GM12864 (cell line): ENCODE measurements around the gene SLC26A1.

ENCODE experiments used
- DNase-seq: peaks from one replicate; pipeline ENCODE4 v3.0.0-alpha.2; 2011; ENCODE audit warnings: low read depth
- H3K4me3 ChIP-seq: 2 replicates; pipeline ENCODE4 v1.5.1; 2011; ENCODE audit warnings: mild to moderate bottlenecking, low read depth, low read length, control low read depth
- CTCF ChIP-seq: IDR thresholded peaks from 2 replicates; pipeline ENCODE4 v1.5.1; 2011; ENCODE audit warnings: low read depth, mild to moderate bottlenecking, moderate library complexity, low read length, control low read depth, inconsistent platforms; ENCODE audit errors: missing control alignments

SLC26A1 gene

GRCh38 chr4:1012034-1012739, 19.0 kb upstream of the SLC26A1 start:
- DNase-seq: no peak
- H3K4me3 ChIP-seq: peak overlapping the region; percentile 9

GRCh38 chr4:1011666-1012033, 18.4 kb upstream of the SLC26A1 start:
- no peak for DNase-seq
- H3K4me3 ChIP-seq: no peak overlapping the region
- no peak for TF ChIP-seq CTCF

More at GRCh38 chr4:1012034-1012739, 19.0 kb upstream of the SLC26A1 start:
- no peak for TF ChIP-seq CTCF

- no peak for DNase-seq
- no peak for TF ChIP-seq CTCF
- H3K4me3 ChIP-seq: peak within 1 kb of the TSS; percentile 9
These were observed 17.9 kb upstream of the SLC26A1 start, which contains the start of gene FGFRL1 for GRCh38 chr4:1011022-1011665. Gene FGFRL1 (plus strand): TSS chr4:1011626. CDS start chr4:1012486, 860 bp downstream.

DNA sequence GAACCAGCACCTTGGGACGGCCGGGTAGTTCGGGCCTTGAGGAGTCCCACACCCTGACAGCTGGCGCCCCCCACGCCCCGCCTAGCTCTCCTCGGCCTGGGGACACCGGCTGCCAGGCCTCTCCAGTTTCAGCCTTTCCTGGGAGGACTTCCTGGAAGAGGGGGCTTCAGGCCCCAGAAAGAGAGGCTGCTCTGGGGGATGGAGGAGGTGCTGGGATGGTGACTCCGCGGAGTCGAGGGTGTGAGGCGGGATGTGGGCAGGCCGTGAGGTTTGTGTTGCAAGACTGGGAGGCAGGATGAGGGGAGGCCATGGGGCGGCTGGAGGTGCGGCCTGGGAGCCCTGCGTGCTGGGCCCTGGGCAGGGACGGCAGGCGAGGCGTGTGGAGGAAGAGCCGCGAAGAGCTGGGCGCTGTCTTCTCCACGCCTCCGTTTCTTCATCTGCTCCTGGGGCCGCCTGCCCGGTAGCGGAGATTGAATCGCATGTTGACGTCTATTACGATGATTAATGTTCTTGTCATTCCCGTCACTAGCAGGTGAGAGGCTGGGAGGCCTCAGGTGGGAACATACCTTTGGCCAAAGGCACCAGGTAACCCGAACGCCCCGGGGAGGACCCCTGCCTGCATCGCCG, 17.3 kb upstream of the SLC26A1 start:
- H3K4me3 ChIP-seq: no peak overlapping the region
- TF ChIP-seq CTCF: no peak
- DNase-seq: no peak

DNA sequence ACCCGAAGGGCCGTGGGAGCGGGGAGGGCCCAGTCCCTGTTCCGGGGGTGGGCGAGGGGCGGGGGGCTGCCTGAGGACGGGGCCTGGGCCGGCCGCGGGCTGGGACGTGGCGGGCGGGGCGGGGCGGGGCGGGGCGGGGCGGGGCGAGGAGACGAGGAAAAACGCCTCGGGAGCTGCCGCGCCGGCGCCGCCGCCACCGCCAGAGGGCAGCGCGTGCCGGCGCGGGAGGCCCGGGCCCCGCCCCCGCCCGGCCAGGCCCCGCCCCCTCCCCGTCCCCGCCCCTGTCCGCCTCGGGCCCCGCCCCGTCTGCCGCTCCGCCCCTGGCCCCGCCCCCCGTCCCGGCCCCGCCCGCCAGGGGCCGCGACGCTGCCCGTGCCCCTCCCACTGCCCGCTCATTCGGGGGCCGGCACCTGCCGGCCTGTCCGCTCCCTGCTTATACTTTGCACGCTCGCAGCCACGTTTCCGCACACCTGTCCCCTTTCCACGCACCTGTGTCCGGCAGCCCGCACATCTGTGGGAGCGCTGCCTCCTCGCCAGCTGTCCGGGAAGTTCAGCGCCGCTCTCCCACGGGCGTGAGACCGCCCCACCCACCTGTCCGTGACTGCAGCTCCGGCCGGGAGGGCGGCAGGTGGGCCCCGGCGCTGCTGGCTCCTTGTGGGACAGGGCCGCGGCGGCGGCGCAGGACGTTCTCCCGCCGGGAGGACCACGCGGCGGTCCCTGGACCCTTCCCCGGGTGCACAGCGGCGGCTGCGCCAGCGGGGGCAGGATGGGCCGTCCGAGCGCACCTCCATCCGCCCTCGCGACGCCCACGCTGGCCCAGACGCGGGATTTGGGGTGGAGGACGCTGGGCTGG, 16.6 kb upstream of the SLC26A1 start:
- H3K4me3 ChIP-seq: peak overlapping the region; percentile 70
- DNase-seq: no peak
- no peak for TF ChIP-seq CTCF

DNA sequence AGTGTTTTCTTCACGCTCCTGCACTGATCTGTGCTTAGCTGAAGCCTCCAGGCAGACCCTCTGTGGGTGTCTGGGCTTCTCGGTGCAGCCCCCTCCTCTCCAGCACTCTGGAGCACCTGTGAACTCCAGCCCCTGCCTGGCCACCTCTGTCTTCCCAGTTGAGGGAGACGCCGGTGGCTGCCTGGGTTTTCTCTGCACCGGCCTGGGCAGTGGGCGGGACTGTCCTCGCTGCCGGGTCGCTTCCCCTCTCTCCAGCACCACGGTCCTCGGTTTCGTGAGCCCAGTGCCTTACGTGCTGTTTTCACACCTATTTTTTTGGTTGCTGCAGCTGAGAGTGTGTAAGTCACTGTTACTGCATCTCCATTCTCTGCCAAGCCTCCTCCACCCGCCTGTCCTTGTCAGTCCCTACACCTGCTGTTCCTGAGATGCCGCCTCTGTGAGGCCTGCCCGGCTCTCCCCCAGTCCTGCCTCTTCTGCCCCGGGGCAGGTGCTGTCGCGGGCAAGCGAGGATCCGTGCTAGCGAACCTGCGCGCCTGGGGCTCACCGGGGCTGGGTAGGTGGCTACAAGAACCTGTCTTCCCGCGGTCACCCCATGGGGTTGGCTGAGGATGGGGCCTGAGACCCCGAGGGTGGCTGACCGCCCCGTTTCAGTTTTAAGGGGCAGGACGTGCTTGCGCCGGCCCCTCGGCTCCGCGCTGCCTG, 15.8 kb upstream of the SLC26A1 start:
- no peak for DNase-seq
- peak overlapping the region; percentile 70 for H3K4me3 ChIP-seq
- TF ChIP-seq CTCF: no peak
